Osteocyte (in vitro differentiated cells): ENCODE results near the gene TRAF3IP1. TPM values are rescaled to one million over a fixed set of nuclear protein-coding genes. Genes with fewer than 3 reads are reported as not detected.

Experiments used
- DNase-seq: peaks from one replicate; pipeline ENCODE4 v3.0.0; 2021; ENCODE audit warnings: mixed read lengths; ENCODE audit not compliant: unreplicated experiment; ENCODE audit errors: extremely low spot score
- H3K27ac Mint-ChIP-seq: one replicate; pipeline ENCODE4 v1.8.0; 2021; ENCODE audit warnings: mild to moderate bottlenecking, mixed read lengths; ENCODE audit not compliant: unreplicated experiment
- H3K27me3 Mint-ChIP-seq: one replicate; pipeline ENCODE4 v1.8.0; 2021; ENCODE audit warnings: mixed read lengths; ENCODE audit not compliant: unreplicated experiment
- H3K36me3 Mint-ChIP-seq: one replicate; pipeline ENCODE4 v1.8.0; 2021; ENCODE audit warnings: mixed read lengths; ENCODE audit not compliant: unreplicated experiment
- H3K4me1 Mint-ChIP-seq: one replicate; pipeline ENCODE4 v1.8.0; 2021; ENCODE audit warnings: mixed read lengths; ENCODE audit not compliant: unreplicated experiment
- H3K4me3 Mint-ChIP-seq: one replicate; pipeline ENCODE4 v1.8.0; 2021; ENCODE audit warnings: mild to moderate bottlenecking, moderate library complexity, mixed read lengths; ENCODE audit not compliant: unreplicated experiment
- H3K9me3 Mint-ChIP-seq: one replicate; pipeline ENCODE4 v1.8.0; 2021; ENCODE audit warnings: mixed read lengths; ENCODE audit not compliant: unreplicated experiment
- CTCF ChIP-seq: fragments of 200-600 bp; sonication (generic); IDR thresholded peaks from 2 replicates; pipeline ENCODE4 v1.5.0; 2021; ENCODE audit warnings: antibody characterized with exemption, mild to moderate bottlenecking, moderate library complexity
- total RNA-seq: library from RNA; stranded (reverse); gene quantifications from 2 replicates; pipeline ENCODE4 v1.2.1, GENCODE V29; 2021

The TRAF3IP1 gene
- total RNA-seq, 1 donor from 2014 or later: 19.4 TPM

- no peak for TF ChIP-seq CTCF
- Mint-ChIP-seq H3K27ac (no peak overlapping the region), H3K36me3 (peaks cover 3% of the 10 kb centered on the region), H3K9me3 (no peaks in the 10 kb centered on the region), H3K4me3 (peak overlapping the region; percentile 78), H3K27me3 (no peaks in the 10 kb centered on the region), H3K4me1 (peaks cover 50% of the 10 kb centered on the region)
- DNase-seq: peak; percentile 42
Observed at GRCh38 chr2:238425505-238425978, 105.2 kb downstream of the TRAF3IP1 start.

- H3K4me3 Mint-ChIP-seq: peak overlapping the region; percentile 78
- peaks cover 6% of the 10 kb centered on the region for H3K36me3 Mint-ChIP-seq
- H3K9me3 Mint-ChIP-seq: no peaks in the 10 kb centered on the region
- H3K27me3 Mint-ChIP-seq: no peaks in the 10 kb centered on the region
- peaks cover 45% of the 10 kb centered on the region for H3K4me1 Mint-ChIP-seq
- no peak for DNase-seq
- no peak for TF ChIP-seq CTCF
- peak overlapping the region; percentile 91 for H3K27ac Mint-ChIP-seq
Observed at GRCh38 chr2:238425979-238426567, 105.8 kb downstream of the TRAF3IP1 start.

- H3K9me3 Mint-ChIP-seq: no peaks in the 10 kb centered on the region
- H3K27me3 Mint-ChIP-seq: no peaks in the 10 kb centered on the region
- H3K4me3 Mint-ChIP-seq: peak within 1 kb of the TSS; percentile 90
- H3K4me1 Mint-ChIP-seq: peaks cover 39% of the 10 kb centered on the region
- peak within 1 kb of the TSS; percentile 91 for H3K27ac Mint-ChIP-seq
- TF ChIP-seq CTCF: no peak
- DNase-seq: peak; percentile 92
- H3K36me3 Mint-ChIP-seq: peaks cover 10% of the 10 kb centered on the region
Observed at GRCh38 chr2:238426568-238427434, 106.5 kb downstream of the TRAF3IP1 start, which contains the start of gene ASB1. TSS of gene ASB1 (plus strand) at chr2:238426927. CDS start at chr2:238427071, 144 bp downstream.

GRCh38 chr2:238427435-238428162 is 107.3 kb downstream of the TRAF3IP1 start:
- no peak for TF ChIP-seq CTCF
- no peaks in the 10 kb centered on the region for H3K27me3 Mint-ChIP-seq
- H3K36me3 Mint-ChIP-seq: peaks cover 10% of the 10 kb centered on the region
- H3K9me3 Mint-ChIP-seq: no peaks in the 10 kb centered on the region
- peak overlapping the region; percentile 90 for H3K4me3 Mint-ChIP-seq
- H3K27ac Mint-ChIP-seq: peak overlapping the region; percentile 87
- DNase-seq: no peak
- H3K4me1 Mint-ChIP-seq: peaks cover 34% of the 10 kb centered on the region
